Measurements from ENCODE around the gene SLC6A7.

Gene SLC6A7

DNA sequence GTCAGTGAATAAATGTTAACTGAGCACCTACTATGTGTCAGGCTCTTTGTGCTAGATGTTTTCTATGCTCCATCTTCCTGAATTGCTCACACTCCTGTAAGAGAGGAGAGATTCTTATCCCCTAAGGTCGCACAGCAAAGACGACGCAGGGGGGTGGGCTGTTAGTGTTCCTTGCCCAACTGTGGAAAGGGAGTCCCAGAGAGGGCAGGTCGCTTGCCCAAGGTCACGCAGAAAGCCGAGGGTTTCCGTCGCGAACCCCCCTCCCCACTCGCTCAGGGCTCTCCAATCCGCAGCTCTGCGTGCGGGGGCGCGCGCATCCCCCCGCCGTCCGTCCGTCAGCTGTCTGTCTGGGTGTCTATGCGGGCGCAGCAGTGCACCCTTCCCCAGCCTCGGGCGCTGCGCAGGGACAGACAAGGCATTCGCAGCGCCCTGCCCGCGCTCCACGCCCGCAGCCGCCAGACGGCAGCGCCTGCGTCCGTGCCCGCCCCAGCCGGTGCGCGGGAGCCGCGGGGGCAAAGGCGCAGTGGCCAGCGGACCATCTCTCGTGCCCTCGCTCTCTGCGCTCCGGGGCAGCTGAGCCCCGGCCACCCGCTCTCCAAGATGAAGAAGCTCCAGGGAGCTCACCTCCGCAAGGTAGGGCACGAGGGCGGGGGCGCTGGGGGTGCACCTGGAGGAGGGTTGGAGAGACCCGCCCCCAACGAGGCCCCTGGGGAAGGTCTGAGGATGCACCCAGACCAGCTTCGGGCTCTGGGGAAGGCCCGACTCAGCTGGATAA lies at the start of gene SLC6A7:
Gene SLC6A7 (plus strand): TSS at position 335 of the 775 bp plus-strand sequence. CDS start 266 bp downstream, at position 601.
- peak; percentile 58 for DNase-seq

GRCh38 chr5:150140830-150141229 lies 49.0 kb upstream of the SLC6A7 start:
- no peak for DNase-seq

DNA sequence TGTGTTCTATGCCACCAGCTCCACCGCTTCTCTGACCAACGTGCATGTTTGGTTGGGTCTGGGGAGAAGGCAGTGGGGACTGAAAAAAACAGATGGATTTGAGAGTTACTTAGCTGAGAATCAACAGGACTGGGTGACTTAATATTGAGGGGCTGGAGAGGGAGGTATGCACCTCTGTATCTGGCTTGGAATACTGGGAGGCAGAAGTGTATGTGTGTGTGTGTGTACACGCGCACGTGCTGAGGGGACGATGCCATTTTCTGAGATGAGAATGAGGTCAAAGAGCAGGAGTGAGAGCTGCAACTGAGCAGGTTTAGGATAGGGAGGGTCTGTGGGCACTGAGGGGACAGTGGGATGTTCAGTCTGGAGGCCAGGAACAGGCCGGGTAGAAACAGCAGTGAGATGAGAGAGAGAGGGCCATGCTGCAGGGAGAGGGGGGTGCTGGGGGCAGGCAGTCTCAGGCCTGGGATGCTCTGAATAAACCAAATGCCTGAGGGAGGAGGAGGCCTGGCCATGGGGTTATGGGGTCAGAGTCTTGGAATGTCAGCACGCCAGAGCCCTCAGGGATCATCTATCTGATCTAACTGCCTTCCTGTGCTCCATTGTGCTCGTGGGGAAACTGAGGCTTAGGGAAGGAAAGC lies 48.2 kb upstream of the SLC6A7 start:
- DNase-seq, result no peak

DNA sequence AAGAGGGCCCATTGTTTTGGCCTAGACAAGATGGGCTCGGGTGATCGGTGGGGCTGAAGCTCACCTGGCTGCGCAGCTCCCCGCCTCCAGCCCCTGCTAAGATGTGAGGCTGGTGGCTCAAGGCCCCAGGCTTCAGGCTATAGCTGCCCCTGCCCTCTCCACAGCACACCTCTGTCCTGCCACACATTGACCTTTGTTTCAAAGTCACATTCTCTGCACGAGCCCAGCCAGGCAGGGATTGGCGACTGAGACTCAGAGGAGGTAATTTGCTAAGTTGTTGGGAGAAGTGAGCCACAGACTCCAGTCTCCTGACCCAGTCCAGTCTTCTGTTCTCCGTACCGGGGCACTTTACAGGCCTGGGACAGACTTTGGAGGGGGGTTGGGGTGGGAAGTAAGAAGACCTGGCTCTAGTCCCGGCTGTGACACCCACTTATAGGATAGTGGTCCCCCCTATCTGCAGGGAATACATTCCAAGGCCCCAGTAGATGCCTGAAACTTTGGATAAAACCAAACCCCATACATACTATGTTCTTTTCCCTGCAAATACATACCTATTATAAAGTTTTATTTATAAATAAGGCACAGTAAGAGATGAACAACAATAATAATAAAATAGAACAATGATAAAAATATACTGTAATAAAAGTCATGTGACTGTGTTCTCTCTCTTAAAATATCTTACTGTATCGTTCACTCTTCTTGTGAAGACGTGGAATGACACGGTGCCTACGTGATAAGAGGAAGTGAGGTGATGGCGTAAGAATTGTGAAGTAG lies 47.5 kb upstream of the SLC6A7 start:
- DNase-seq, result no peak

DNA sequence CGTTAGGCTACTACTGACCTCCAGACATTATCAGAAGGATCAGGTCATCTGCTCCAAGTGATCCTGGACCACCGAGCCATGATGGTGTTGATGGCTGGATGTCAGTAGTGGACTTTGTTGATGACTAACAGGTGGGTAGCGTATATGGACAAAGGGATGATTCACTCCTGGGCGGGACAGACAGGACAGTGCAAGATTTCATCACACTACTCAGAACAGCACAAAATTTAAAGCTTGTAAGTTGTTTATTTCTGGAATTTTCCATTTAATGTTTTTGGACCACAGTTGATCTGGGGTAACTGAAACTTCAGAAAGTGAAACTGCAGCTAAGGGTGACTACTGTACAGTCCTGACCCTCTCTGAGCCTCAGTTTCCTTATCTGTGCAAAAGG lies 46.9 kb upstream of the SLC6A7 start:
- no peak for DNase-seq

GRCh38 chr5:150143350-150144245 lies 46.3 kb upstream of the SLC6A7 start:
- no peak for DNase-seq

- DNase-seq, result peak; percentile 72
Measured at GRCh38 chr5:150144246-150144801, 45.5 kb upstream of the SLC6A7 start.

DNA sequence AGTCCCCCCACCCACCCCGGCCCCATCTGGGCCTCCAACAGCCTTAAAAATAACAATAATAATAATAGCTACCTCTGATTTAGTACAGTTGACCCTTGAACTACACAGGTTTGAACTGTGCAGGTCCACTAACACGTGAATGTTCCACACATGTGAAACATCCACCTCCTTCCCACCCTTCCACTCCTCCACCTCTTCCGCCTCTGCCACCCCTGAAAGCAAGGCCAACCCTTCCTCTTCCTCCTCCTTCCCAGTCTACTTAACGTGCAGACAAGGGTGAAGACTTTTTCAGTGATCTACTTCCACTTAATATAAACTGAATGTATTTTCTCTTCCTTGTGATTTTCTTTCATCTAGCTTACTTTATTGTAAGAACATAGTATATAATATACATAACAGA lies 45.0 kb upstream of the SLC6A7 start:
- no peak for DNase-seq

GRCh38 chr5:150146235-150146634 lies 43.6 kb upstream of the SLC6A7 start:
- no peak for DNase-seq

GRCh38 chr5:150146862-150147601 lies 42.8 kb upstream of the SLC6A7 start:
- peak; percentile 76 for DNase-seq

DNA sequence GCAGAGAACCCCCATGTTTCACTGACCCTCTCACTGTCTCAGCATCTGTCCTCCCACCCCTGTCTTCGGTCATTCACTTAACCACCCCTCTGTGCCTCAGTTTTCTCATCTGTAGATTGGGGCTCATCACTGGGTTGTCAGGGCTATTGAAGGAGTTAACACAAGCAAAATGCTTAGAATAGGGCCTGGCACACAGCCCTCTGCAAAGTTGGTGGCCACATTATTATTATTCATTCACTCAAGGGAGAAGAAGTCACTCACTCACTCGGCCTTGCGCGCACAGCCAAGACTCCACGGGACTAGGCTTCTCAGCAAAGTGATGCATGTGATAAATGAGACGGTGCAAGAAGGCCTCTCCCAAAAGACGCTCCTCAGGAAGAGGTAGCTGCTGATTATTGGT lies 42.2 kb upstream of the SLC6A7 start:
- no peak for DNase-seq

- DNase-seq, result no peak
Measured at GRCh38 chr5:150148117-150148927, 41.5 kb upstream of the SLC6A7 start.

- DNase-seq, result no peak
Measured at GRCh38 chr5:150149618-150150017, 40.2 kb upstream of the SLC6A7 start.

DNA sequence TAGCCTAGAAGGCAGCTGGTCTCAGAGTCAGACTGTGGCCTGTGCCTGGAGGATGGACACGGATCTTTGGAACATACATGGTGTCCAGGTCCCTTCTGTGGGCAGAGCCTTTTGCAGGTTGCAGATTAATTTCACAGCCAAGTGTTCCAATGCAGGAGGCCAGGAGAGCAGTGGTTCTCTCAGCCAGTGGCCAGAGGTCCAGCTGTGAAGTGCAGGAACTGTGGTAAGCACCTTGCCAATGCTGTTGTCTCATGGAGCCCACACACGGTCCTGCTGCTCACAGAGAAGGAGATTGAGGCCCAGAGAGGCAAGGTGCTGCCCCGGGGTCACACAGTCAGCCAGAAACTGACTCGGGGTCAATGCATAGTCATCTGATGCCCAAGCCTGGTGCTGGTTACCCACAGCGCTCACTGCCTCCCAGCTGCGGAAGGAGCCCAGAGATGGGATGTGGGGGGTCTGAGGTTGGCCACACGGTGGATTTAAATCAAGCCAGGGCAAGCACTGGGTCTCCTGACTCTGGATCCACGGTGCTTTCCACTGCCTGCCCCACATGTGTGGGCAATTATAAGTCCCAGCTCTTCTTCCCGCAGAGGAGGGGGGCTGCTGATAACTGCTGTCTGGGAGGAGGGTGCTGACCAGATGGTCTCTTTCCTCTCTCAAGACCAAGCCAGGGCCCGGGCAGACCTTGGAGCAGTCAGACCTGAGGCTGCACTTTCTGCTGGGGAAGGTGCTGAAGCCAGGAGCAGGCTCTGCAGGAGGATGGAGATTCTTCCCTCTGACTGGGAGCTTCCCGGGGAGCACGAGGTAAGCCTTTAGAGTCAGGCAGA lies 37.0 kb upstream of the SLC6A7 start:
- no peak for DNase-seq

DNA sequence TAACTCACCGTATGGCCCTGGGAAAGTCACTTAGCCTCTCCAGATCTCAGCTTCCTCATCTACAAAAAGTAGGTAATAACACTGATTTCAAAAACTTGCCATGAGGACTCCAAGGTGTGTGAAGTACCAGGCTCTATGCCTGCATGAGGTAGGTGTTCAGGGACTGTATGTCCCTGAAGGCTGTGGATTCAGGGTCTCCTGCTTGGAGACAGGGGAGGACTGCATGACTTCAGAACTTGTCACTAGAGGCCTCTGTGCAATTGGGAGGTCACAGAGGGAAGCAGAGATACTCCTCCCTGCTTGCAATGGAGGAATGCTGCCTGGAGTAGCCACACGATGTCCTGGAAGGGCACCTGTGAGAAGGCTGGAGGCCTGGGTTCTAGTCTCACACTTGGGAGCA lies 36.4 kb upstream of the SLC6A7 start:
- no peak for DNase-seq

GRCh38 chr5:150153957-150154617 lies 35.8 kb upstream of the SLC6A7 start:
- DNase-seq, result no peak

GRCh38 chr5:150154618-150155128 lies 35.2 kb upstream of the SLC6A7 start:
- no peak for DNase-seq

- DNase-seq, result peak; percentile 85
Measured at GRCh38 chr5:150155258-150156026, 34.4 kb upstream of the SLC6A7 start, which contains the start of gene PDGFRB. Gene PDGFRB, minus strand, starts transcription at chr5:150155845. Its CDS starts 18,798 bp downstream, at chr5:150137047.

Measured in retina (tissue), 1 donor.